Colonic mucosa (tissue), 4 donors: ENCODE results near the gene ADAMTS17. TPM values are rescaled to one million over a fixed set of nuclear protein-coding genes. Genes with fewer than 3 reads are reported as not detected.

Experiments used
- DNase-seq: peaks from one replicate; pipeline ENCODE4 v3.0.0-alpha.2; 2020
- H3K27ac ChIP-seq: fragments of 200-600 bp; one replicate; pipeline ENCODE4 v1.8.0; 2021
- H3K27me3 ChIP-seq: fragments of 200-600 bp; one replicate; pipeline ENCODE4 v1.8.0; 2021
- H3K36me3 ChIP-seq: fragments of 200-600 bp; one replicate; pipeline ENCODE4 v1.8.0; 2021
- H3K4me1 ChIP-seq: fragments of 200-600 bp; one replicate; pipeline ENCODE4 v1.8.0; 2021; ENCODE audit warnings: mild to moderate bottlenecking
- H3K4me3 ChIP-seq: fragments of 200-600 bp; one replicate; pipeline ENCODE4 v1.8.0; 2021
- H3K9ac ChIP-seq, 2 donors: one replicate each; pipeline ENCODE4 v1.7.0; 2013; ENCODE audit warnings: control low read depth in 2 of 2, low read depth in 2 of 2, low read length in 2 of 2
- H3K9me3 ChIP-seq: fragments of 200-600 bp; one replicate; pipeline ENCODE4 v1.8.0; 2021
- CTCF ChIP-seq: fragments of 200-600 bp; IDR thresholded peaks from one replicate; pipeline ENCODE4 v1.8.0; 2022; ENCODE audit warnings: antibody characterized with exemption, mild to moderate bottlenecking
- intact Hi-C: fragments of 100-400 bp; cut with DNase I; formaldehyde crosslinking; loops from one replicate; pipeline ENCODE4 v1.14.1; 2022
- total RNA-seq, 2 donors: library from RNA; stranded (reverse); fragmentation: NEBNext Ultra II Directional in 1 of 2; extraction: Animal tissue kit (Norgen Biotek cat#: 25700) in 1 of 2; gene quantifications; one replicate each; pipeline ENCODE4 v1.2.1, GENCODE V29; 2021
- donor health status: healthy.
- donor health status: DM: no; HTN: no; CAD: no.
- donor health status: DM: no; HTN: no; CAD: no.

The ADAMTS17 gene
- 1 to 10 TPM; 4.2 to 8.3 TPM for total RNA-seq

- peak within 1 kb of the TSS; percentile 41 to 54 for H3K9ac ChIP-seq
Observed at GRCh38 chr15:100341750-100342560, at the start of gene ADAMTS17. ADAMTS17 (minus strand) TSS chr15:100341975; CDS start chr15:100341899, 76 bp downstream.

GRCh38 chr15:100385300-100386050, 43.7 kb upstream of the ADAMTS17 start:
- H3K36me3 ChIP-seq: no peaks in the 10 kb centered on the region
- no peak overlapping the region for H3K4me3 ChIP-seq
- no peak for TF ChIP-seq CTCF
- no peak for DNase-seq
- no peaks in the 10 kb centered on the region for H3K27me3 ChIP-seq
- H3K9me3 ChIP-seq: no peaks in the 10 kb centered on the region
- no peak overlapping the region for H3K9ac ChIP-seq
- H3K27ac ChIP-seq: no peak overlapping the region
- no peaks in the 10 kb centered on the region for H3K4me1 ChIP-seq
- intact Hi-C loops: no loop called here

More at GRCh38 chr15:100341750-100342560, at the start of gene ADAMTS17:
- peak within 1 kb of the TSS; percentile 77 for H3K4me3 ChIP-seq
- H3K4me1 ChIP-seq: no peaks in the 10 kb centered on the region
- no peaks in the 10 kb centered on the region for H3K9me3 ChIP-seq
- H3K27ac ChIP-seq: no peak within 1 kb of the TSS
- no peaks in the 10 kb centered on the region for H3K36me3 ChIP-seq
- TF ChIP-seq CTCF: peak; percentile 94
- H3K27me3 ChIP-seq: no peaks in the 10 kb centered on the region
- peak; percentile 97 for DNase-seq
- intact Hi-C loops: no loop called here

GRCh38 chr15:100384108-100384410, 42.3 kb upstream of the ADAMTS17 start:
- no peaks in the 10 kb centered on the region for H3K36me3 ChIP-seq
- H3K27me3 ChIP-seq: no peaks in the 10 kb centered on the region
- intact Hi-C loops: no loop called here
- DNase-seq: no peak
- H3K27ac ChIP-seq: no peak overlapping the region
- no peak overlapping the region for H3K4me3 ChIP-seq
- no peaks in the 10 kb centered on the region for H3K4me1 ChIP-seq
- H3K9me3 ChIP-seq: no peaks in the 10 kb centered on the region
- no peak overlapping the region for H3K9ac ChIP-seq
- TF ChIP-seq CTCF: no peak

GRCh38 chr15:100383302-100384107, 41.7 kb upstream of the ADAMTS17 start:
- Histone ChIP-seq H3K9me3 (no peaks in the 10 kb centered on the region), H3K36me3 (no peaks in the 10 kb centered on the region), H3K9ac (no peak overlapping the region), H3K4me3 (no peak overlapping the region), H3K4me1 (no peaks in the 10 kb centered on the region), H3K27me3 (no peaks in the 10 kb centered on the region), H3K27ac (no peak overlapping the region)
- peak; percentile 25 for TF ChIP-seq CTCF
- intact Hi-C loops: loop anchor here (2.0 kb wide), 1 partner anchor 33 kb away; no protein-coding TSS in a partner anchor
- peak; percentile 28 for DNase-seq

GRCh38 chr15:100373942-100374341, 32.2 kb upstream of the ADAMTS17 start:
- no peak overlapping the region for H3K9ac ChIP-seq
- H3K27ac ChIP-seq: no peak overlapping the region
- H3K4me3 ChIP-seq: no peak overlapping the region
- no peak for DNase-seq
- intact Hi-C loops: no loop called here
- H3K36me3 ChIP-seq: no peaks in the 10 kb centered on the region
- no peaks in the 10 kb centered on the region for H3K4me1 ChIP-seq
- H3K9me3 ChIP-seq: no peaks in the 10 kb centered on the region
- H3K27me3 ChIP-seq: peaks cover 10% of the 10 kb centered on the region
- TF ChIP-seq CTCF: no peak
